Suppressor macrophage (primary cell): ENCODE results near the gene HNRNPH2.

Experiments used
- DNase-seq, 4 experiments: peaks; one replicate each; pipeline ENCODE4 v3.0.0-alpha.2; 2020 to 2022
- total RNA-seq, 17 experiments: gene quantifications; one replicate each; lab custom pipeline; 2026; ENCODE audit warnings: mixed read lengths in 6 of 17, inconsistent platforms in 3 of 17; lab: John Stamatoyannopoulos, UW

Gene HNRNPH2
- 39.5 to 102 (median 64.1) reads per million in 17 experiments for total RNA-seq

- DNase-seq = peak; percentile 92 to 98 (median 96)
Measured at GRCh38 chrX:101407748-101408531, at the start of gene HNRNPH2, which contains the start of gene GLA. TSS of gene HNRNPH2 (plus strand) at chrX:101408222. CDS start at chrX:101411989, 3,767 bp downstream. TSS of gene GLA (minus strand) at chrX:101407925. CDS start at chrX:101407903, 22 bp downstream.

DNA sequence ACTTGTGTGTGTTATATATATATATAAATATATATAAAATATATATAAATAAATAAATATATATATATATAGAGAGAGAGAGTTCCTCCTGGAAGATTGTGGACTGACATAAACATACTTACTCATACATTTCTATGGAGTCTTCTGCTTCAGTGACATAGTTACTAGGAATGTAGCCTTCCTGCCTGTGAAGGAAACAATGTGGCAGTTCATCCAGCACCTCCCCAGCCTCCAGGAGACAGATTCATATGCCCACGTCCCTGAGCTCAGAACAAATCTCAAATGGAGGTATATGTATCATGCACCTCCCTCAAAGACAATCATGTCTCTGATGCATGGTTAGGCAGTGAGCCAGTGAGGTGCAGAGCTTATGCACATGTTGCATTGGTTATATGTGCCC lies 48.1 kb upstream of the HNRNPH2 start:
- DNase-seq = no peak

- DNase-seq = no peak
Measured at GRCh38 chrX:101360390-101360789, 47.6 kb upstream of the HNRNPH2 start.

- no peak for DNase-seq
Measured at GRCh38 chrX:101362116-101362515, 45.9 kb upstream of the HNRNPH2 start.

GRCh38 chrX:101362757-101363156 lies 45.3 kb upstream of the HNRNPH2 start:
- peak in 2 of 4 experiments; percentile 22 to 26 for DNase-seq

DNA sequence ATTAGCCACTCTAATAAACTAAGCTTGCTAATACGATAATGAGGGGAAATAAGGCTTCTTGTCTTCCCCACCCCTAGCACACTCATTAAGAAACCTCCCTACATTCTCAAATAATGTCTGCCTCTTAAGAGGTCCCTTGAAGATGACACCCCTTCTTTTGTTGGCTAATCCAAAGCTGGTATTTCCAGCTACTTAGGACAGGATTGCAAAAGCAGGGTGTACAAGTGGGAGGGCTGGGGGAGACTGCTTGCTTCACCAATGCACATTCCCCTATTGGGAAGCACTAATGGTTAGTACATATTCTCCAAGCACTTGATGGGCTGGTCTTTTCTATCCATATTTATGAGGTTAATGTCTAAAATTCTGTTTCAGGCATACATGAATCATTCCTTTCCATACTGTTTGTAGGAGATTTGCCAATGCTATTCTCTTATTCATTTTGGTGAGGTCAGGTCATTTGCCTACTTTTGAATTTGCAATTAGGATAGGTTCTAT lies 42.7 kb upstream of the HNRNPH2 start:
- no peak for DNase-seq

- no peak for DNase-seq
Measured at GRCh38 chrX:101368800-101369199, 39.2 kb upstream of the HNRNPH2 start.

- DNase-seq = no peak
Measured at GRCh38 chrX:101369687-101370086, 38.3 kb upstream of the HNRNPH2 start.

DNA sequence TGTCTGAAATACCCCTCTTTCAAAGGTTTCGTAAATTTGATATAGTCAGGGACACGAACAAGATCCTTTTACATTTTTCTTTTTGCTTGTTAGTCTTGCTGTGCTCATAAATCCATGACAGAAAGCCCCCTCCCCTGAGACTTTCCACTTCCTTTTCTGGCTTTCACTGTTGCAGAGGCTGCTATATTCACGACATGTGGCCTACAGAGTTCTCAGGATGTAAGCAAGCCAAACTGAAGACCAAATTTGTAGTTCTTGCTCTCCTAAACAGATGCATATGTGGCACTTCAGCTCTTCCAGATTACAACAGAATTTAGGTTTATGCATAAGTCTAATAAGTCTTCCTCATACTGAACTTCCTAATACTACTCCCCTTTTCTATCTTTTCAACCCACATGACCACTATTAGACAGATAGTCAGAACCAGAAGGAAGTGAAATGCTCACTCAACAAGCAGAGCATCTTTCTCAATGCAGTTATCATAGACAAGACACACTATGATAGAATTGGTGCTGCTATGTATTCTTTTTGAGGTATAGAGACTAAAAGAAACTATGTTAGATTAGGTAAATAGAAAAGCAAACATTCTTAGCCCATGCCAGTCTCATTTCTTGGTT lies 37.0 kb upstream of the HNRNPH2 start:
- DNase-seq = peak in 1 of 4 experiments; percentile 11

DNA sequence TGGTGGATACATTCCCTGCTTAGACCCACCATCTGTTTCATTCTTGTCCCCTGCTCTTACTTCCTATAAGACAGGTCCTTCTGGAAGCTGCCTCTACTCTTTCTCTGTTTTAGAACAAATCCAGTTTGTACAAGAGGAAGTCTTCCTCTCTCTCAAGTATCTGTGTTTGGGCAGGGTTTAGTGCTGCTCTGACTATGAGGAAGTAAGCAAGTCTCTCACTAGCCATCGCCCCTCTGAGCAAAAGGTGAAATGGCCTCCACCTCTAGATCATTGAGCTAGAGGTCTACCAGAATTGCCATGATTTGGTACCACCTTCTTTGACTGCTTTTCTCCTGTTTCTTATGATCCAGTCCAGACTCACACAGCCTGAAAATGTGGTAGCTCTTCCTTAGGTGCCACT lies 30.5 kb upstream of the HNRNPH2 start:
- DNase-seq = peak in 3 of 4 experiments; percentile 22 to 44 (median 27)

GRCh38 chrX:101383679-101384205 lies 24.3 kb upstream of the HNRNPH2 start:
- DNase-seq = peak in 1 of 4 experiments; percentile 18

DNA sequence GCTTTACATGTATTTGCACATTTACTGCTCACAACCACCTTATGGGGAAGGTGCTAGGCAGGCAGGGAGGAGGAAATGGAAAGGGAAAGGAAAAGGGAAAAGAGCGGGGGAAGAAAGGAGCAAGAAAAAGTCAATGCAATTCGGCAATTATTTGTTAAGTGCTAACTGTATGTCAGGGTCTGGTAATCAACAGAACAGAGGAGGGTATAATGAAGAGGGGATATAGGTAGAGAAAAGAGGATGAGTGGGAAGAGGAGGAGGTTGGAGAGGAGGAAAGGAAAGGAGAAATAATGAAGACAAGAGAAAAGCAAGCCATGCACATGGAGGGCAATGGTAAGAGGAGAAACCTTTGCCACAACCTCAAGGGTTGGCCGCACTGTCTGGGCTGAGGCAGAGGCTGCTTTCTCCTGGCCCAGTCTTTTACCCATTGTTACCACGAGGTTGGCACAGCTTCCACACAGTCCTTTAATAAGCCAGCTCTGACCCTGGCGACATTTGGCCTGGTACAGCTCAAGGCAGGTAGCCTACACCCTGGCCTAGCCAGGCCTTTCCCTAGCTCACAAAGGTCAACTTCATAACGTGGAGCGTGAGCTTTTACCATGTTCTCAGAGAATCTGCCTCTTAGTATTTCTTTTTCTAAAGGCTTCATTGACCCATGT lies 22.9 kb upstream of the HNRNPH2 start:
- no peak for DNase-seq

GRCh38 chrX:101385795-101386541 lies 22.1 kb upstream of the HNRNPH2 start, which contains the start of gene BTK:
TSS of gene BTK (minus strand) at chrX:101386191. CDS start at chrX:101375284, 10,907 bp downstream.
- peak; percentile 63 to 78 (median 74) for DNase-seq

DNA sequence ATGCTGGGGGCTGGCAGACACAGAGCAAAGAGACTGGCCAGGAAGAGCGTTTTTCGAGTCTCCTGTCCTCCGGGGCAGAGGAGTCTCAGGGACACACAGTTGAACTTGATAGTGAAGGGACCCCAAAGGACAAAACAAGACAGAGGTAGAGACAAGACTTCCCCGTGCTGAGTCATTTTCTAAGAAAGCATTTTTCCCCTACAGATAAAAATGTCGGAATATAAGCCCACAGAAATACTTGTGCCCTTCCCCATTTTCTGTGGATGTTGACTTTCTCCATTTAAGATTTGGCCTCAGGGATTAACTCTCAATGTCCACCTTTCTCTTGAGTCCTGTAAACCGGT lies 21.5 kb upstream of the HNRNPH2 start:
- no peak for DNase-seq

DNA sequence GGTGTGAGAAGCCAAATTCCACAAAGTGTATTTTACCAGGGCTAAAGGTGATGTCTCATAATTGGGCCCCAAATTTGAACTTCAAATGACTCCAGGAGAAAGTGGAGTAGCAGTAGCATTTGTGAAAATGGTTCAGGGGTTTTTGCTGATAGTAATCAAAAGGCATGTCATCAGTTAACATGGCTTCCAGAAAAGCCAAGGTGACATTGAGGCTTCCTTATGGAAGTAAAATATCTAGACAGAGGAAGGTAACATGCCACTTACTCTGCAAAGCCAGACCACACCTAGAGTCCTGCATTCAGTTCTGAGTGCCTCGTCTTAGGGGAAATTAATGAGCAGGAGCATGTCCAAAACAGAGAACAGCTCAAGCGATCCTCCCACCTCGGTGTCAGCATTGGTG lies 19.4 kb upstream of the HNRNPH2 start:
- no peak for DNase-seq

DNA sequence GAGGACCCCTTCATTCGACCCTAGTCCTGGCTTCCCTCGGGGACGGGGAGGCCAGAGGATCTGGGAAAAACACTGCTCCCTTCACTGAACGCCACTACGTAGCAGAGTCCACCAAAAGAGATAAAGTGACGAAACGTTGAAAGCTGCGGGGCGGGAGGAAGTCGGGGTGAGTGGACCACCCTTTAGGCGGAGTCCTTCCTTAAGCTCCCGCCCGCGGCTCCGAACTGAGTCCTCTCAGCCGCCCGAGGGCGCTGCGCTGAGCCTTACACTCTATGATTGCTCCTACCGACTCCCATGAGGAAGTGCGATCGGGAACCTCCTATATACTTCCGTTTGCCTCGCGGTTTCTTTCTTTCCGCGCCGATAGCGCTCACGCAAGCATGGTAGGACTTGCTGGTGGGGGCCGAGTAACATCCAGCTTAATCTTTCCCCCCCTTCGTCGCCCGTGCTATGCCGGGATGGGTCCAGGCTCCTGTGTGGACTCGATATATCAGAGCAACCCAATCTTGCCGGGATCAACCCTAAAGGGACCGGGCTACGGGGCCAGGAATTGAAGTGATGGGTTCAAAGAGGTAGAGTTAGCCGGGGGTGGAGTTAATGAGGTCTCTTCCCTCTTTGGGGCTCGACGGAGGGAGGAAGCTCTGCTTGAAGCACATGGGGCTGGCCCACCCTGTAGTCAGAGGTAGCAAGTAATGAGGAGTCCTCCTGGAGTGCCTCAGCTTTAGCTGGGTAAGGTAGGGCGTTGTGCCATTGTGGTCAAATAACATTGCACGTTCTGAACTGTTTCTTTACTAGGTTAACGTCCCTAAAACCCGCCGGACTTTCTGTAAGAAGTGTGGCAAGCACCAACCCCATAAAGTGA lies 17.1 kb upstream of the HNRNPH2 start, which contains the start of gene RPL36A:
Gene RPL36A, plus strand, starts transcription at position 348 of the 862 bp plus-strand sequence. Its CDS starts 33 bp downstream, at position 381.
- DNase-seq = peak; percentile 91 to 94 (median 94)

DNA sequence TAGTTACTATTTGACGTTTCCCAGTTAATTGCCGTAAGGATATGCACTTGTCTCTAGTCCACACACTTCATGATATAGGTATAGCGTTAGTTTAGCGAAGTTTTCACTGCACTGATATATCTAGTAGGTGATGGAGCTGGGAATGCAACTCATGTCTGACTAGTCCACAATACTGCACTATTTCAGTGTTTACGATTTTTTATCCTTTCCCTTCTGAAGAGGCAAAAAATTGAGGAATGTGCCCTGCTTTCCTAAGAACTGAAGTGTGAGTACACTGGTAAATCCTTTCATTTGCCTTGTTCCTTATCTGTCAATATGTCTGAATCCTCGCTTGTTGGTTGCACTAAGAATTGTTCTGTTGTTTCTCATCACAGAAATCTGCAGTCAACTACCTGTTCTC lies 16.2 kb upstream of the HNRNPH2 start:
- no peak for DNase-seq

GRCh38 chrX:101393530-101394305 lies 14.3 kb upstream of the HNRNPH2 start:
- no peak for DNase-seq

DNA sequence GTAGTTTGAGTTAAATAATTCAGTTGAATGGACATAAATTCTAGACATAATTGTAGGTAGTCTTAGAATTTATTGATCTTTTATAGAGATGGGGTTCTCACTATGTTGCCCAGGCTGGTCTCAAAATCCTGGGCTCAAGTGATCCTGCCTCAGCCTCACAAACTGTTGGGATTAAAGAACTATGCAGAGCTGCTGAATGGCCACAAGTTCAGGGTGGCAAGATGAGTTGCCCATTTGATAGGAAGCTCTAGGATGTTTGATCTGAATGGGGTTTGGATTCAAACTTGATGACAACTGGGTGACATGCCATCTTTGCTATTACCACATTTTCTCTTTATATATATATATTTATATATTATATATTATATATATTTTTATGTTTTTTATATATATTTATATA lies 13.7 kb upstream of the HNRNPH2 start:
- DNase-seq = no peak

DNA sequence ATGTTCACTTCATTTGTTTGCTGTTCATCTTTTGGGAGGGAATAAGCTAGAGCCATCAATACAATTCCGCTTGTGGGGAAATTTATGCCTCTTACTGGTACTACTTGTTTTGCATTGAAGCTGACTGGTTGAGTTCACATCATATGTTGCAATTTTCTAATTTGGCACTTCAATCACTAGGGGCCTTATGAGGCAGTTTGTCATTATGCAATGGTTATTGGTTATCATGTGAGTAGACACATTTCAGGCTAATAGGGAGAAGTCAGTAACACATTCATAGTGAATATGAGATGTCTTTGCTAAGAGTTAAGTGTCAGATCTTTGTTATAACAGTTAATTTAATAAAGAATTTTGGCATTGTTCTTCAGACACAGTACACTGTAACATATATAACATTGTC lies 12.2 kb upstream of the HNRNPH2 start:
- peak; percentile 35 to 77 (median 56) for DNase-seq
